HepG2 (cell line): ENCODE measurements around the gene SLC25A45. TPM values are rescaled to one million over a fixed set of nuclear protein-coding genes. Genes with fewer than 3 reads are reported as not detected.

ENCODE experiments used
- DRAP1 ChIP-seq: IDR thresholded peaks from 2 replicates; pipeline ENCODE4 v1.6.1; 2016; ENCODE audit warnings: missing genetic modification reagents, missing compliant biosample characterization
- GATAD1 ChIP-seq: IDR thresholded peaks from 2 replicates; pipeline ENCODE4 v1.6.1; 2016; ENCODE audit warnings: missing genetic modification reagents, missing compliant biosample characterization
- ISL2 ChIP-seq: sonication (generic); formaldehyde crosslinking; IDR thresholded peaks from 2 replicates; pipeline ENCODE4 v1.5.0; 2020; ENCODE audit warnings: missing genetic modification reagents
- KDM3A ChIP-seq: IDR thresholded peaks from 2 replicates; pipeline ENCODE4 v1.6.1; 2018; ENCODE audit warnings: low read depth, missing compliant biosample characterization
- KLF12 ChIP-seq: sonication (generic); formaldehyde crosslinking; IDR thresholded peaks from 2 replicates; pipeline ENCODE4 v1.4.0; 2020; ENCODE audit warnings: missing genetic modification reagents, borderline replicate concordance
- LCORL ChIP-seq, 2 experiments: fragments of 450-650 bp in 1 of 2; sonication (generic) in 1 of 2; formaldehyde crosslinking in 1 of 2; IDR thresholded peaks; 2 replicates each; pipeline versions ENCODE4 v1.5.0 to v1.6.1; 2017 to 2020; ENCODE audit warnings: antibody characterized with exemption in 1 of 2, missing genetic modification reagents in 1 of 2
- MXD4 ChIP-seq: IDR thresholded peaks from 2 replicates; pipeline ENCODE4 v1.6.1; 2016; ENCODE audit warnings: mild to moderate bottlenecking, missing biosample characterization, missing genetic modification reagents
- NBN ChIP-seq: fragments of 450-650 bp; conservative IDR thresholded peaks from 2 replicates; pipeline ENCODE4 v1.6.1; 2017
- NFE2L1 ChIP-seq: sonication (generic); formaldehyde crosslinking; IDR thresholded peaks from 2 replicates; pipeline ENCODE4 v1.4.0; 2020; ENCODE audit warnings: missing genetic modification reagents, mild to moderate bottlenecking, borderline replicate concordance
- NR1H2 ChIP-seq: sonication (generic); formaldehyde crosslinking; IDR thresholded peaks from 2 replicates; pipeline ENCODE4 v1.8.1; 2022; ENCODE audit warnings: low read depth, missing genetic modification reagents, borderline replicate concordance
- NR2F2 ChIP-seq: IDR thresholded peaks from 2 replicates; pipeline ENCODE4 v1.6.1; 2012; ENCODE audit warnings: low read depth, inconsistent platforms, borderline replicate concordance
- PLRG1 ChIP-seq: fragments of 450-650 bp; conservative IDR thresholded peaks from 2 replicates; pipeline ENCODE4 v1.6.1; 2016
- RAD21 ChIP-seq: fragments of 450-650 bp; formaldehyde crosslinking; IDR thresholded peaks from 2 replicates; pipeline ENCODE4 v1.5.0; 2020; ENCODE audit warnings: mild to moderate bottlenecking
- RELA ChIP-seq: sonication (generic); formaldehyde crosslinking; IDR thresholded peaks from 2 replicates; pipeline ENCODE4 v1.4.0; 2020; ENCODE audit warnings: missing genetic modification reagents
- SNRNP70 ChIP-seq: fragments of 200-400 bp; formaldehyde crosslinking; IDR thresholded peaks from 2 replicates; pipeline ENCODE4 v1.6.1; 2017; ENCODE audit warnings: mild to moderate bottlenecking, low read depth, low read length, moderate library complexity
- TAF1 ChIP-seq: sonication (generic); formaldehyde crosslinking; IDR thresholded peaks from 2 replicates; pipeline ENCODE4 v1.4.0; 2020; ENCODE audit warnings: missing genetic modification reagents
- TBP ChIP-seq: sonication (generic); formaldehyde crosslinking; IDR thresholded peaks from 2 replicates; pipeline ENCODE4 v1.5.0; 2020; ENCODE audit warnings: missing genetic modification reagents
- YEATS2 ChIP-seq: sonication (generic); formaldehyde crosslinking; IDR thresholded peaks from 2 replicates; pipeline ENCODE4 v1.4.0; 2020; ENCODE audit warnings: missing genetic modification reagents, borderline replicate concordance
- ZMYM2 ChIP-seq: sonication (generic); formaldehyde crosslinking; IDR thresholded peaks from 2 replicates; pipeline ENCODE4 v1.8.0; 2022; ENCODE audit warnings: mild to moderate bottlenecking, missing genetic modification reagents
- ZNF101 ChIP-seq: sonication (generic); formaldehyde crosslinking; IDR thresholded peaks from 2 replicates; pipeline ENCODE4 v1.4.0; 2020; ENCODE audit warnings: mild to moderate bottlenecking, low read depth, missing genetic modification reagents, borderline replicate concordance
- ZNF18 ChIP-seq: sonication (generic); formaldehyde crosslinking; IDR thresholded peaks from 2 replicates; pipeline ENCODE4 v1.8.0; 2022; ENCODE audit warnings: mild to moderate bottlenecking, missing genetic modification reagents; ENCODE audit not compliant: insufficient replicate concordance
- ZNF256 ChIP-seq: sonication (generic); formaldehyde crosslinking; conservative IDR thresholded peaks from 2 replicates; pipeline ENCODE4 v1.4.0; 2020; ENCODE audit warnings: missing genetic modification reagents
- ZNF263 ChIP-seq: sonication (generic); formaldehyde crosslinking; IDR thresholded peaks from 2 replicates; pipeline ENCODE4 v1.4.0; 2020; ENCODE audit warnings: missing genetic modification reagents
- ZNF652 ChIP-seq: IDR thresholded peaks from 2 replicates; pipeline ENCODE4 v1.6.1; 2016; ENCODE audit warnings: low read depth, borderline replicate concordance
- ZNF691 ChIP-seq: sonication (generic); formaldehyde crosslinking; IDR thresholded peaks from 2 replicates; pipeline ENCODE4 v1.4.0; 2020; ENCODE audit warnings: missing genetic modification reagents, low read depth, mild to moderate bottlenecking, borderline replicate concordance
- ZSCAN21 ChIP-seq: sonication (generic); formaldehyde crosslinking; IDR thresholded peaks from 2 replicates; pipeline ENCODE4 v1.8.0; 2022; ENCODE audit warnings: mild to moderate bottlenecking, missing genetic modification reagents, moderate library complexity, borderline replicate concordance
- polyA plus RNA-seq, 8 experiments: library from polyadenylated mRNA; depleted of rRNA in 3 of 8; stranded (reverse) in 7 of 8; unstranded in 1 of 8; fragments of >200 nt; fragmentation: Illumina TruSeq in 4 of 8; extraction: Trizol in 4 of 8; gene quantifications; 2 replicates each; pipeline versions ENCODE4 v1.2.1 to v1.2.3, GENCODE V29; 2011 to 2016; ENCODE audit warnings: low read depth in 4 of 8, missing spikeins in 1 of 8, mixed read lengths in 1 of 8; ENCODE audit not compliant: insufficient read depth in 1 of 8
- total RNA-seq, 5 experiments: library from RNA; depleted of rRNA; stranded (reverse); fragments of >200 nt; fragmentation: Illumina TruSeq; extraction: Trizol; gene quantifications; 2 replicates each; pipeline ENCODE4 v1.2.3, GENCODE V29; 2016; ENCODE audit warnings: low read depth in 1 of 5
- TF ChIP-seq, protein P1 (sequence below): sonication (generic); formaldehyde crosslinking; IDR thresholded peaks from 2 replicates; pipeline ENCODE4 v1.8.1; 2023; ENCODE audit warnings: mild to moderate bottlenecking, missing genetic modification reagents
- TF ChIP-seq, protein P2 (sequence below): sonication (generic); formaldehyde crosslinking; IDR thresholded peaks from 2 replicates; pipeline ENCODE4 v1.4.0; 2020; ENCODE audit warnings: missing genetic modification reagents

SLC25A45 gene
- total and polyA plus RNA-seq, 2 of the 13 experiments (the other 11 are each of a cell fraction or from before 2014, with no cell fraction given) = 1.2 to 3.4 TPM

- peak; percentile 62; the same call in 1 of the 2 replicates for TF ChIP-seq MXD4
- TF ChIP-seq ZMYM2 (CRISPR knock-in tag) = no peak
- no peak for TF ChIP-seq LCORL (IDR thresholded peaks at IDR 0.05)
- peak; percentile 53 for TF ChIP-seq LCORL (CRISPR knock-in tag; IDR thresholded peaks at IDR 0.05)
- no peak for TF ChIP-seq SNRNP70
- 0 out of 2 replicates have a peak, but pooled peaks have one; percentile 45 for TF ChIP-seq ISL2
- TF ChIP-seq ZSCAN21 (CRISPR knock-in tag) = peak; percentile 72; the same call in 1 of the 2 replicates
- 0 out of 2 replicates have a peak, but pooled peaks have one; percentile 18 for TF ChIP-seq TAF1 (CRISPR knock-in tag)
- TF ChIP-seq ZNF652 (CRISPR knock-in tag) = 0 out of 2 replicates have a peak, but pooled peaks have one; percentile 14
- TF ChIP-seq TBP = no peak
- TF ChIP-seq GATAD1 (CRISPR knock-in tag) = 0 out of 2 replicates have a peak, but pooled peaks have one; percentile 28
- TF ChIP-seq ZNF691 (CRISPR knock-in tag) = peak; percentile 75; the same call in 1 of the 2 replicates
- TF ChIP-seq NBN = no peak
- peak; percentile 98 for TF ChIP-seq RAD21 (CRISPR knock-in tag)
- TF ChIP-seq PLRG1 = no peak
- TF ChIP-seq DRAP1 = peak; percentile 29; the same call in 1 of the 2 replicates
- peak; percentile 64; the same call in 1 of the 2 replicates for TF ChIP-seq ZNF263 (CRISPR knock-in tag)
- TF ChIP-seq YEATS2 (CRISPR knock-in tag) = peak; percentile 25; the same call in 1 of the 2 replicates
- TF ChIP-seq NR1H2 (CRISPR knock-in tag) = no peak
- 0 out of 2 replicates have a peak, but pooled peaks have one; percentile 36 for TF ChIP-seq ZNF256 (CRISPR knock-in tag)
- TF ChIP-seq NFE2L1 (CRISPR knock-in tag) = no peak
- TF ChIP-seq, protein P1, sequence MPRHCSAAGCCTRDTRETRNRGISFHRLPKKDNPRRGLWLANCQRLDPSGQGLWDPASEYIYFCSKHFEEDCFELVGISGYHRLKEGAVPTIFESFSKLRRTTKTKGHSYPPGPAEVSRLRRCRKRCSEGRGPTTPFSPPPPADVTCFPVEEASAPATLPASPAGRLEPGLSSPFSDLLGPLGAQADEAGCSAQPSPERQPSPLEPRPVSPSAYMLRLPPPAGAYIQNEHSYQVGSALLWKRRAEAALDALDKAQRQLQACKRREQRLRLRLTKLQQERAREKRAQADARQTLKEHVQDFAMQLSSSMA (CRISPR knock-in tag) = 0 out of 2 replicates have a peak, but pooled peaks have one; percentile 22
- peak; percentile 89 for TF ChIP-seq KLF12 (CRISPR knock-in tag)
- 0 out of 2 replicates have a peak, but pooled peaks have one; percentile 55 for TF ChIP-seq KDM3A (CRISPR knock-in tag)
- TF ChIP-seq, protein P2, sequence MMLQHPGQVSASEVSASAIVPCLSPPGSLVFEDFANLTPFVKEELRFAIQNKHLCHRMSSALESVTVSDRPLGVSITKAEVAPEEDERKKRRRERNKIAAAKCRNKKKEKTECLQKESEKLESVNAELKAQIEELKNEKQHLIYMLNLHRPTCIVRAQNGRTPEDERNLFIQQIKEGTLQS (CRISPR knock-in tag) = peak; percentile 34; the same call in 1 of the 2 replicates
- TF ChIP-seq ZNF18 (CRISPR knock-in tag) = peak; percentile 64
- TF ChIP-seq ZNF101 (CRISPR knock-in tag) = no peak
- TF ChIP-seq RELA (CRISPR knock-in tag) = no peak
- no peak for TF ChIP-seq NR2F2
Observed at GRCh38 chr11:65416341-65416824, 33.9 kb upstream of the SLC25A45 start (continued).
